Activated CD4-positive, alpha-beta T cell treated with anti-CD3 and anti-CD28 coated beads, Interleukin-2, amount 10 ng/mL, durations not matched to agents 7 days and 5 days (primary cell): ENCODE measurements around the gene FOLR1. TPM values are rescaled to one million over a fixed set of nuclear protein-coding genes. Genes with fewer than 3 reads are reported as not detected.

Source experiments
- CTCF ChIA-PET: fragments of 350-600 bp; sonication (Branson Sonifier 250); formaldehyde crosslinking; loops from one replicate; lab custom pipeline; 2021; ENCODE audit warnings: antibody characterized with exemption; lab: Charles Lee
- POLR2A ChIA-PET: fragments of 350-600 bp; sonication (Branson Sonifier 250); formaldehyde crosslinking; loops from one replicate; lab custom pipeline; 2021; ENCODE audit warnings: antibody characterized with exemption; lab: Charles Lee
- DNase-seq: peaks from one replicate; pipeline ENCODE4 v3.0.0-alpha.2; 2020
- H3K27ac Mint-ChIP-seq: one replicate; pipeline ENCODE4 v1.8.0; 2021; ENCODE audit warnings: mild to moderate bottlenecking, moderate library complexity, mixed read lengths
- H3K27me3 Mint-ChIP-seq: one replicate; pipeline ENCODE4 v1.8.0; 2021; ENCODE audit warnings: mixed read lengths
- H3K36me3 Mint-ChIP-seq: one replicate; pipeline ENCODE4 v1.8.0; 2021; ENCODE audit warnings: low read depth, mixed read lengths
- H3K4me1 Mint-ChIP-seq: one replicate; pipeline ENCODE4 v1.8.0; 2021; ENCODE audit warnings: mixed read lengths
- H3K4me3 Mint-ChIP-seq: one replicate; pipeline ENCODE4 v1.8.0; 2021; ENCODE audit warnings: mild to moderate bottlenecking, moderate library complexity, mixed read lengths
- H3K9me3 Mint-ChIP-seq: one replicate; pipeline ENCODE4 v1.8.0; 2021; ENCODE audit warnings: mixed read lengths
- total RNA-seq, 2 experiments: library from RNA; stranded (reverse); gene quantifications; one replicate each; pipeline ENCODE4 v1.2.3, GENCODE V29; 2021

Gene FOLR1
- total RNA-seq, 2 experiments from 2014 or later, result not detected

DNA sequence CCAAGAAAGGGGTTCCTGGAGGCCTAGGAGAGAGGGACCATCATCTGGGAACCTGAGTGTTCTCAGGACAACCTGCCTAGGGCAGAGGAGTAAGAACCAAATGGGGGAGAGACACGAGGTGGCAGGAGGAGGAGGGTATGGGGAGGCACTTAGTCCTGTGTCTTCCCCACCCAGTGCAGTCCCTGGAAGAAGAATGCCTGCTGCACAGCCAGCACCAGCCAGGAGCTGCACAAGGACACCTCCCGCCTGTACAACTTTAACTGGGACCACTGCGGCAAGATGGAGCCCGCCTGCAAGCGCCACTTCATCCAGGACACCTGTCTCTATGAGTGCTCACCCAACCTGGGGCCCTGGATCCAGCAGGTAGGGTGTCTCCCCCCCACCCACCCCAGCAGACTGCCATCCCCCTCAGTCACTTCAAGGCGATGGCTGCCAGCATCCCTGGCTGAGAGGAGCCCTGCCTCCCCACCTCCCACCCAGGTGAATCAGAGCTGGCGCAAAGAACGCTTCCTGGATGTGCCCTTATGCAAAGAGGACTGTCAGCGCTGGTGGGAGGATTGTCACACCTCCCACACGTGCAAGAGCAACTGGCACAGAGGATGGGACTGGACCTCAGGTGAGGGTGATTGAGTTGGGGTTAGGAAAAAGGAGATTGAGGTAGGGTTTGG is 28.9 kb downstream of the FOLR1 start:
- POLR2A ChIA-PET, result no interaction called here
- H3K27ac Mint-ChIP-seq, result no peak overlapping the region

DNA sequence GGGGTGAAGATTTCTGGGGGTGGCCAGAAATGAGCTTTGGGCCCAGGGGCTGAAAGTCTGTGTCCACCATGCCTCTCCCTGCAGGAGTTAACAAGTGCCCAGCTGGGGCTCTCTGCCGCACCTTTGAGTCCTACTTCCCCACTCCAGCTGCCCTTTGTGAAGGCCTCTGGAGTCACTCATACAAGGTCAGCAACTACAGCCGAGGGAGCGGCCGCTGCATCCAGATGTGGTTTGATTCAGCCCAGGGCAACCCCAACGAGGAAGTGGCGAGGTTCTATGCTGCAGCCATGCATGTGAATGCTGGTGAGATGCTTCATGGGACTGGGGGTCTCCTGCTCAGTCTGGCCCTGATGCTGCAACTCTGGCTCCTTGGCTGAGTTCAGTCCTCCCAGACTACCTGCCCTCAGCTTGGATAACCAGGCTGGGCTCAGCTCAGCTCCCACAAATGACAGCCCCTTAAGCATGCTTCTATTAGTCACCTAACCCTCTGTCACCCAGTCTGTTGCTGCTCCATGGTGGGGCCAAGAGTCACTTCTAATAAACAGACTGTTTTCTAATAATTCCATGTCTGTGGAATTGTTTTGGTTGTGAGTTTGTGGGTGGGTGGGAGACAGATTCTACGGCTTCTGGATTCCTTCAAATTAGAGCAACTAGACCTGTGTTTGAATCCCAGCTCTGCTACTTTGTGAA is 29.6 kb downstream of the FOLR1 start:
- Mint-ChIP-seq H3K27me3 (peaks cover 13% of the 10 kb centered on the region), H3K9me3 (no peaks in the 10 kb centered on the region), H3K4me1 (peaks cover 30% of the 10 kb centered on the region), H3K27ac (no peak overlapping the region), H3K36me3 (peaks cover 2% of the 10 kb centered on the region), H3K4me3 (peak overlapping the region; percentile 96)
- POLR2A ChIA-PET, result no interaction called here
- CTCF ChIA-PET, result interaction anchor here (0.8 to 1.4 kb wide), 4 partner anchors 38 to 213 kb away, joined by 3 to 4 read pairs (median 3); partner anchors contain the start of gene CLPB
- DNase-seq, result no peak

More for the DNA sequence above, 28.9 kb downstream of the FOLR1 start:
- Mint-ChIP-seq H3K4me3 (no peak overlapping the region), H3K36me3 (peaks cover 2% of the 10 kb centered on the region), H3K4me1 (peaks cover 26% of the 10 kb centered on the region), H3K27me3 (peaks cover 18% of the 10 kb centered on the region), H3K9me3 (no peaks in the 10 kb centered on the region)
- CTCF ChIA-PET, result interaction anchor here (1.3 to 1.4 kb wide), 2 partner anchors 77 to 181 kb away, joined by 3 to 4 read pairs; no protein-coding TSS in a partner anchor
- DNase-seq, result no peak

DNA sequence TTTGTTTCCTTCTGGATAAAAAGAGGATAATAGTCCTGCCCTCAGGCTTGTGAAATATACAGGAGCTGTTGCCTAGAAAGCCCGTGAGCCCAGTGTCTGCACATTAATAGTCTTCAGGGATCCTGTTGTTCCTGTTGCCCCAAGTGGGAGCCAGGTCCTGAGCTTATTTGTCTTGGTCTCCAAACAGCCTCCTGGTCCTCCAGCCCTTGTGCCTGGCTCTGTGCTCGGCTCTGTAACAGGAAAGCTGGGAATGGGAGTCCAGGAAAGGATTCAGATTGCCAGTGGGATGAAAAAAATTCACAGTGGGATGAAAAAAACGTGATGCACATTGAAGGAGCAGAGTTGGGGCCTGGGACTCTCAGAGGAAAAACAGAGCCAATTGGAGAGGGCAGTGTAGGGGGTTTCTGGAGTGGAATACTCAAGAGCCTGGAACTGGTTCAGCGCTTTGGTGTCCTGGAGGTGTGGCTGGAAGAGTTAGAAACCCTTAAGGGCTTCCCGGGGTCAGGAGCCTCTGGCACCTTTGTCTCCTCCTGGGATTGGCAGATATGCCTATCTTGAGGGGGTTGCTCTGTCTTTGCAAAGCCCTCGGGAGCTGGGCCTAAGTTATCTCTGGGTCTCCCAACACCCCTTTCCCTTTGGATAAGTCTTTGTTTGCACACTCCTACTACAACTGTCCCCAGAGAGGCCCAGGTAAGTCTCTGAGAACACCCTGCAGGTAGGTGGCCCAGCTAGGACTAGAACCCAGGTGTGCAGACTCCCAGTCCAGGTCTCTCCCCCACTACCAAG is 30.4 kb downstream of the FOLR1 start:
- ChIA-PET CTCF (interaction anchor here (0.8 to 1.5 kb wide), 5 partner anchors 39 to 212 kb away, joined by 3 to 4 read pairs (median 3); partner anchors contain the start of gene CLPB), POLR2A (no interaction called here)
- no peak for DNase-seq

DNA sequence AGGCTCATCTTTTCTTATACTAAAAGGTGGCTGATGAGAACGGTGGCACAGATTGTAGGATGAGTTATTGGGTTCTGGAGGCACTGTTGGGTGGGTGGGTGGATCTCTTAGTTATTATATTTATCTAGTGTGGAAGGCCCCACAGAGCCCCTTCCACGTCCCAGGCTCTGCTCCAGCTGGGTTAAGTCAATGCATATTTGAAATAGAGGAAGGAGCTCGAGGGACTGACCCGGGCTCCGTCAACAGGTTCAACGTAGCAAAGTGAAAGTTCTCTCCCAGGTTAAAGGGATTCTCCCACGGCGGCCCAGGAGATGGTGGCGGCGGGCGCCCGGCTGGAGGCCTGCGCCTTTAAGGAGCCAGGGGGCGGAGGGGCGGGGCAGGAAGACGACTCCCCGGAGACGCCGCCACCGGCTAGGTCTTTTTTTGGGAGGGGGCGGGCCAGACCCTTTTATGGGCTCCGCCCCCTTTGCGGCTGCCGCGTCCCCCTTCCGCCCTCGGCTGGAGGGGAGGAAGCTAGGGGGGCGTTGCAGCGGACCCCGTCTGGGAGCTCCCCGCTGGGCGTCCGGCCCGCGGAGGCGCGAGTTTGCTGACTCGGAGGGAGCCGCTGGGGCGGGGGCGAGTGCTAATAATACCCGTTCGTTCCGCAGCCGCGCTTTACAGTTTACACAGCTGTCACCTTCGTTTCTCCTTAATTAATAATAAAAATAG is 31.1 kb downstream of the FOLR1 start:
- CTCF ChIA-PET, result interaction anchor here (0.8 to 1.5 kb wide), 3 partner anchors 18 to 208 kb away, joined by 3 read pairs; no protein-coding TSS in a partner anchor
- H3K27me3 Mint-ChIP-seq, result peaks cover 6% of the 10 kb centered on the region

More for the DNA sequence above, 30.4 kb downstream of the FOLR1 start:
- Mint-ChIP-seq H3K36me3 (peaks cover 4% of the 10 kb centered on the region), H3K27ac (peak overlapping the region; percentile 94), H3K9me3 (no peaks in the 10 kb centered on the region), H3K4me3 (peak overlapping the region; percentile 96), H3K4me1 (peaks cover 36% of the 10 kb centered on the region), H3K27me3 (peaks cover 6% of the 10 kb centered on the region)

DNA sequence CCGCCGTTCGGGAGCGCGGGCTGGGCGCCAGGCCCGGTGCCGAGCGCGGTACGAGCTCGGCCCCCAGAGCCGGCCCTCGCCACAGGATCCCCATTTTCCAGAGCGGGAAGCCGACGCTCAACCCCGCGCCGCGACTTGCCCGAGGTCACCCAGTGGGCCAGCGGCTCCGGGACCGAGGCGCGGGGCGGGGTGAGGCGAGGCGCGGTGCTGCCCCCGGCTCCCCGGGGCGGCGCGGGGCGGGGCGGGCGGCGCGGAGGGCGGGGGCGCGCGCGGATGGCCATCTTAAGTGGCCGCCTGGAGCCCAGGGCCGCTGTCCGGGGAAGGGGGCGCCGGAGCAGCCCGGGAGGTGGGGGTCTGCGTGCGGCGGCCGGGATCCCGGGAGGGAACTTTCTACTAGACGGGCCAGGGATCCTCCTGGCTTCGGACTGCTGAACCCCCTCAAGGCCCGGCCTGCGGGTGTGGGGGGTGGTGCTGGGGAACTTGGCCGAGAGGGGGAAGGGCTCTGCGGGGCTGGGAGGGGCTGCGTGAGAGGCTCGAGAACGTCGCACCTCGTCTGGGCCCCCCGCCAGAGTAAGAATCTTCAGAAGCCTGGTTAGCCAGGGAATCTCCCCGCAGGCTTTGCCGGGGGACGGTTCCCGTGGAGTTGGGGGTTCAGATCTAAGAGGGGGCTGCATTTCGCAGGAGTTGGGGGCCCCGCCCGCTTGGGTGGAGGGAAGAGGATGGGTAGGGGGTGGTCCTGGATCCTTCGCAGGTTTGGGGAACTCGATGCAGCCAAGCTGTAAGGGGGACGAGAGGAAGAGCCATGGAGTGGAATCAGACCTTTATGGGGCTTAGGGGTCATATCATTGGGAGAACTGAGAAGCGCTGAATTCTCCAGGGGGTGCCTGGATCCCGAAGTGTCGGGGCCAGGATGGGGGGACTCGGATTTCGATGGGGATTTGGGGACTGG is 31.9 kb downstream of the FOLR1 start:
- peaks cover 4% of the 10 kb centered on the region for H3K36me3 Mint-ChIP-seq
- peaks cover 30% of the 10 kb centered on the region for H3K4me1 Mint-ChIP-seq
- ChIA-PET CTCF (interaction anchor here (0.8 to 1.5 kb wide), 4 partner anchors 14 to 207 kb away, joined by 3 to 6 read pairs (median 3); no protein-coding TSS in a partner anchor), POLR2A (no interaction called here)
- H3K9me3 Mint-ChIP-seq, result no peaks in the 10 kb centered on the region
- peak; percentile 62 for DNase-seq
- H3K4me3 Mint-ChIP-seq, result peak overlapping the region; percentile 96
- H3K27ac Mint-ChIP-seq, result peak overlapping the region; percentile 97
- H3K27me3 Mint-ChIP-seq, result peaks cover 2% of the 10 kb centered on the region

More for the DNA sequence above, 31.1 kb downstream of the FOLR1 start:
- Mint-ChIP-seq H3K4me3 (peak overlapping the region; percentile 96), H3K4me1 (peaks cover 31% of the 10 kb centered on the region), H3K9me3 (no peaks in the 10 kb centered on the region), H3K27ac (peak overlapping the region; percentile 94), H3K36me3 (peaks cover 4% of the 10 kb centered on the region)
- POLR2A ChIA-PET, result no interaction called here
- DNase-seq, result peak; percentile 96

DNA sequence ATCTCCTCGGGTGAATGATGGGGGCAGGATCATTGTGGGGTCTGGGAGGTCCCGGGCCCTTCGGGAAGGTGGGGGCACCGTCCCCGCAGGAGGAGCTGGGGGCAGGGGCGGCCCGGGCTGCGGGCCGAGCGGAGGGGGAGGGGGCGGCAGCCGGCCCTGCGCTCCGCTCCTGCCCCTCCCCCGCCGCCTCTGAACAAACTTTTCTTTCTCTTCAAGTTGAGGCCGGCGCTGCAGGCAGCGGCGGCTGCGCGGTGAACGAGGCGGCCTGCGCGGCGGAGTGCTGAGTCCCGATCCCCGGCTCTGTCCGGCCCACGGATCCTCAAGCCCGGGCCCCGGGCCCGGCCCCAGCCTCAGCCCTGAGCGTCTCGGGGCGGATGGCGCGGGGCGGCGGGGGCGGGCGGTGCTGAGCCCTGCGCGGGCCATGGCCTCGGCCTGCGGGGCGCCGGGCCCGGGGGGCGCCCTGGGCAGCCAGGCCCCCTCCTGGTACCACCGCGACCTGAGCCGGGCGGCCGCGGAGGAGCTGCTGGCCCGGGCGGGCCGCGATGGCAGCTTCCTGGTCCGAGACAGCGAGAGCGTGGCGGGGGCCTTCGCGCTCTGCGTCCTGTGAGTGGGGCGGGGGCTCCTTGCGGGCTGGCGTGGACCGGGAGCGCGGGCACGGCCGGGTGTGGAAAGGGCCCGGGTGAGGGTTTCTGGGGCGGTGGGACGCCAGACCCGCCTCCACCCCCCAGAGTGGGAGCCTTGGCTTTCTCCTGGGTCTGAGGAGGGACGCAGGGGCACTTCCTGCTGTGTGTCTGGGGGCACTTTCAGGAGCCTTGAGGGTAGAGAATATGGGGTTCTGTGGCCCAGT is 32.8 kb downstream of the FOLR1 start, which contains the start of gene INPPL1:
TSS of gene INPPL1 (plus strand) at position 204 of the 847 bp plus-strand sequence. CDS start at position 422, 218 bp downstream.
- Mint-ChIP-seq H3K4me1 (peaks cover 30% of the 10 kb centered on the region), H3K27ac (peak within 1 kb of the TSS; percentile 97), H3K36me3 (peaks cover 4% of the 10 kb centered on the region), H3K27me3 (no peaks in the 10 kb centered on the region), H3K4me3 (peak within 1 kb of the TSS; percentile 96), H3K9me3 (no peaks in the 10 kb centered on the region)
- ChIA-PET POLR2A (no interaction called here), CTCF (interaction anchor here (1.3 to 1.4 kb wide), 2 partner anchors 13 to 191 kb away, joined by 4 to 6 read pairs; no protein-coding TSS in a partner anchor)
- peak; percentile 39 for DNase-seq

DNA sequence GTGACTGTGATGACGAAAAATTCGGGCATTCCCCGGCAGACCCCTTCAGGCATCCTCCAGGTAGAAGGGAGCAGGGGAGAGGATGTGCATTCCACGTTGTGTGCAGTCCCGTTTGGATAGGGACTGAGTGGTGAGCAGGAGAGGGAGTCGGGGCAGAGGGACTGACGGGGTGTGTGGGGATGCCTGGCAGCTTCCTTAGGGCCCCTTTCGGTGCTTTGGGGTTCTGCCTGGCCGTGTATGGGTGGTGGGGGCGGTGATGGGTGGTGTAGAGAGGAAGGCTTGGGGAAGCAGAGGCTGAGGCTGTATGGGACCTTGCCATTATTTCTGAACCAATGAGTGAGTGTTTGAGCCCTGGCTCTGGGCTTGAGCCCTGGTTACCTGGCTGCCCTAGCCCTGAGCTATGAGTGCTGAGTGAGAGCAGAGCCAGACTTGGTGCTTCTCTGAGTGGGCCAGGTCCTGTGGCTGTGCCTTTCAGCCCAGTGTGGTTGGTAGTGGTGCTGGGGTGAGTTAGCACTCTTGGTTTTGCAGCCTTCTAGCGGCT is 33.5 kb downstream of the FOLR1 start:
- peaks cover 7% of the 10 kb centered on the region for H3K36me3 Mint-ChIP-seq
- CTCF ChIA-PET, result interaction anchor here (1.3 to 1.9 kb wide), 2 partner anchors 13 to 191 kb away, joined by 4 to 5 read pairs; no protein-coding TSS in a partner anchor
- H3K27me3 Mint-ChIP-seq, result no peaks in the 10 kb centered on the region
- peak overlapping the region; percentile 89 for H3K27ac Mint-ChIP-seq
- peaks cover 30% of the 10 kb centered on the region for H3K4me1 Mint-ChIP-seq
- peak; percentile 24 for DNase-seq
- H3K4me3 Mint-ChIP-seq, result peak overlapping the region; percentile 82
- POLR2A ChIA-PET, result no interaction called here
- no peaks in the 10 kb centered on the region for H3K9me3 Mint-ChIP-seq

DNA sequence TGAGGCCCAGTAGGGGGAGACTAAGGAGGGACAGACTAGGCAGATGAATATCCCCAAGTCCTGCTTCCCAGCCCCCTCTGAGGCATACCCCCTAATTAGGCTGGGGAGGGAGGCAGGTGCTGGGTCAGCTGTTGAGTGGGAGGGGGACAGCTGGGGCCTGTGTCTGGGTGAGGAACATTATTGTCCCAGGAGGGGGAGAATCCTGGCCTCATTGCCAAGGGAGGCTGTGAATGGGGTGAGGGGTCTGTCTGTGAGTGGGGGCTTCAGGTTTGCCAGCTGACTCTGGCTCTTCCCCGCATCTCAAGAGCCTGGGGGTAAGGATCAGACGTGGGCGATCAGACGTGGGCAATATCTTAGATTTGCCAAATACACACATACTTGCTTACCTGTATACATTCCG is 34.8 kb downstream of the FOLR1 start:
- H3K4me3 Mint-ChIP-seq, result no peak overlapping the region
- DNase-seq, result no peak
- POLR2A ChIA-PET, result no interaction called here

DNA sequence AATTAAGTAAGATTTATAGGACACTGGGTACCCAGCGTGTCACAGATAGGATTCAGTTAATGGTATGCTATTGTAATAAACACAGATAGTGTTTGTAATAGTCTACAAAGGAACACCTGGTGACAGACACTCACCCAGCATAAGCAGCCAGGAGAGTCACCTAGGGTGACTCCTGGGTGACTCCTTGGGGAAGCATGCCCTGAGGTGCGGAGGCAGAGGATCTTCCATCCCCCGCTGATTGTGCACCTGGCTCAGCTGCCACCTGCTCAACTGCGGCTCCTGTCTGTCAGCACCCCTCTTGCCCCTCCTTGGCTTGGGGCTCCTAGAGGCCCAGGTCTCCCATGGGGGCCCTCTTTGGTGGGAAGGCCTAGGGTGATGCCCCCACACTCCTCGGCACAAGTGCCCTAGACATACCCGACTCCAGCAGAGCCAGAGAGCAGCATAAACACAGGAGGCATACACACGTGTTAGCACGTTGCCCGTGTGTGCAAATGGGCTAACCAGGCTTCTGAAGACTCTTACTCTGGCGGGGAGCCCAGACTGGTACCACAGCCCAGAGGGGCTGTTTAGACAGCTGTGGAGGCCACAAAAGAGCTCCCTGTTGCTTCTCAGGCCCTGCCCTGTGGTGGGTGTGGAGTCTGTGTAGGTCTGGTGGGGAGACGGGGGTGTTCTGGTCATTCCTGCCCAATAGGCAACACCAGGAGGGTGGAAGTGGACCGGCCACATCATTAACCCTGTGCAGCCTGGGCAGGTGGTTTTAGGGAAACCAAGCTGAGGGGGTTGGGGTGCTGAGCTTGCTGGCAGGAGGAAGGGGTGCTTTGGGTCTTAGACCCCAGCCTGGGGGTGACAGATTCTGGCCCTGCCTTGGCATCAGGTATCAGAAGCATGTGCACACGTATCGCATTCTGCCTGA is 35.6 kb downstream of the FOLR1 start:
- ChIA-PET CTCF (interaction anchor here (0.5 to 1.9 kb wide), 6 partner anchors 9 to 1009 kb away, joined by 3 to 8 read pairs (median 3); no protein-coding TSS in a partner anchor), POLR2A (no interaction called here)
- Mint-ChIP-seq H3K4me3 (no peak overlapping the region), H3K36me3 (peaks cover 16% of the 10 kb centered on the region), H3K9me3 (no peaks in the 10 kb centered on the region), H3K27ac (peak overlapping the region; percentile 57), H3K4me1 (peaks cover 22% of the 10 kb centered on the region), H3K27me3 (no peaks in the 10 kb centered on the region)
- DNase-seq, result no peak

More for the DNA sequence above, 34.8 kb downstream of the FOLR1 start:
- Mint-ChIP-seq H3K27me3 (no peaks in the 10 kb centered on the region), H3K4me1 (peaks cover 30% of the 10 kb centered on the region), H3K9me3 (no peaks in the 10 kb centered on the region), H3K27ac (peak overlapping the region; percentile 22), H3K36me3 (peaks cover 11% of the 10 kb centered on the region)
- CTCF ChIA-PET, result interaction anchor here (1.3 to 1.9 kb wide), 2 partner anchors 10 to 12 kb away, joined by 3 to 5 read pairs; no protein-coding TSS in a partner anchor
